Keratinocyte (primary cell): ENCODE measurements around the gene NPDC1.

Experiments
- CTCF ChIP-seq, 3 experiments: IDR thresholded peaks in 1 of 3; conservative IDR thresholded peaks in 1 of 3; optimal IDR thresholded peaks in 1 of 3; 2 replicates in 2 of 3; 3 replicates in 1 of 3; pipeline versions ENCODE3 to v1.5.1; 2011; ENCODE audit warnings: low read length in 3 of 3, mild to moderate bottlenecking in 3 of 3, moderate library complexity in 2 of 3, control low read depth in 1 of 3, inconsistent platforms in 1 of 3; ENCODE audit not compliant: insufficient read depth in 2 of 3; ENCODE audit errors: extremely low read depth in 1 of 3
- EZH2 ChIP-seq: IDR thresholded peaks from one replicate; pipeline ENCODE4 v1.6.1; 2012; ENCODE audit warnings: inconsistent platforms, mild to moderate bottlenecking, low read length, moderate library complexity

DNA sequence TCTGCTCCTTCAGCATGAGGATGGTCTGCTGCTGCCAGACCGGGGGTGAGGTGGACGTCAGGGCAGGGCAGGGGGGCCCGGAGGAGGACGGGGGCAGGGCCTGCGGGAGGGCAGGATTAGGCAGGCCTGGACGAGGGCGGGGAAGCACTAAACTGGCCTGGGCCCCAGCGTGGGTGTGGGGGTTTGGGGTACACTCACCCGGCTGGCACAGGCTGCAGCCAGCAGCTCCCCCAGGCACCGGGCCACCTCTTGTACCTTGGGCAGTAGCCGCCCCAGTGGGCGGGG lies 18.8 kb upstream of the NPDC1 start:
- TF ChIP-seq CTCF (optimal IDR thresholded peaks at IDR 0.05 in 1 of 3, IDR thresholded peaks at IDR 0.05 in 1 of 3, conservative IDR thresholded peaks at IDR 0.05 in 1 of 3; ENCODE audit: extremely low read depth in 1 of 3, insufficient read depth in 2 of 3, low read length in 3 of 3) (no peak), EZH2 (no peak)
